Neuronal stem cell (in vitro differentiated cells): Measurements from ENCODE around the gene UBE2E1.

Source experiments
- DNase-seq: peaks from one replicate; pipeline ENCODE4 v3.0.0-alpha.2; 2013; ENCODE audit warnings: low spot score
- H2AFZ ChIP-seq: one replicate; pipeline ENCODE4 v1.6.1; 2013; ENCODE audit warnings: mild to moderate bottlenecking, low read length, inconsistent platforms
- H2AK5ac ChIP-seq: 2 replicates; pipeline ENCODE4 v1.6.1; 2013; ENCODE audit warnings: low read depth, mild to moderate bottlenecking, inconsistent platforms, low read length, moderate library complexity, mixed read lengths
- H2BK120ac ChIP-seq: 2 replicates; pipeline ENCODE4 v1.6.1; 2013; ENCODE audit warnings: low read depth, mild to moderate bottlenecking, inconsistent platforms, low read length, moderate library complexity, mixed read lengths
- H2BK12ac ChIP-seq: one replicate; pipeline ENCODE4 v1.6.1; 2013; ENCODE audit warnings: low read length, inconsistent platforms
- H2BK15ac ChIP-seq: 2 replicates; pipeline ENCODE4 v1.6.1; 2013; ENCODE audit warnings: mild to moderate bottlenecking, low read length, inconsistent platforms, mixed read lengths
- H2BK5ac ChIP-seq: one replicate; pipeline ENCODE4 v1.6.1; 2013; ENCODE audit warnings: inconsistent platforms, mild to moderate bottlenecking, low read length, moderate library complexity
- H3K14ac ChIP-seq: one replicate; pipeline ENCODE4 v1.6.1; 2013; ENCODE audit warnings: low read length, inconsistent platforms
- H3K18ac ChIP-seq: 2 replicates; pipeline ENCODE4 v1.6.1; 2013; ENCODE audit warnings: low read length, inconsistent platforms
- H3K23ac ChIP-seq: 2 replicates; pipeline ENCODE4 v1.6.1; 2013; ENCODE audit warnings: low read depth, mild to moderate bottlenecking, mixed read lengths, low read length, inconsistent platforms; ENCODE audit not compliant: poor library complexity
- H3K27ac ChIP-seq: replicated peaks from 3 replicates; pipeline ENCODE4 v1.5.1; 2013; ENCODE audit warnings: low read length, inconsistent platforms
- H3K27me3 ChIP-seq, 3 experiments: 2 replicates each; pipeline ENCODE4 v1.6.1; 2013; ENCODE audit warnings: low read length in 3 of 3, mild to moderate bottlenecking in 2 of 3, inconsistent platforms in 1 of 3, low read depth in 1 of 3, mixed read lengths in 1 of 3, moderate library complexity in 1 of 3; ENCODE audit not compliant: control insufficient read depth in 3 of 3, insufficient read depth in 3 of 3
- H3K36me3 ChIP-seq, 2 donors: replicated peaks in 1 of 2; 2 replicates each; pipeline ENCODE4 v1.6.1; 2013; ENCODE audit warnings: low read length in 2 of 2; ENCODE audit not compliant: control insufficient read depth in 2 of 2, insufficient read depth in 2 of 2
- H3K4ac ChIP-seq: 2 replicates; pipeline ENCODE4 v1.6.1; 2013; ENCODE audit warnings: inconsistent platforms, mild to moderate bottlenecking, low read length, moderate library complexity
- H3K4me1 ChIP-seq, 2 donors: 1 replicate in 1 of 2; 2 replicates in 1 of 2; pipeline ENCODE4 v1.6.1; 2013; ENCODE audit warnings: low read length in 2 of 2, low read depth in 1 of 2; ENCODE audit not compliant: control insufficient read depth in 2 of 2, insufficient read depth in 1 of 2
- H3K4me2 ChIP-seq: one replicate; pipeline ENCODE4 v1.6.1; 2013; ENCODE audit warnings: mild to moderate bottlenecking, low read length, inconsistent platforms; ENCODE audit not compliant: insufficient read depth, poor library complexity, severe bottlenecking
- H3K4me3 ChIP-seq, 2 donors: 2 replicates each; pipeline ENCODE4 v1.5.1; 2013; ENCODE audit warnings: low read length in 2 of 2, mild to moderate bottlenecking in 2 of 2, inconsistent platforms in 1 of 2, moderate library complexity in 1 of 2
- H3K79me1 ChIP-seq: one replicate; pipeline ENCODE4 v1.6.1; 2013; ENCODE audit warnings: low read depth, mild to moderate bottlenecking, inconsistent platforms, low read length, moderate library complexity
- H3K9ac ChIP-seq: one replicate; pipeline ENCODE4 v1.6.1; 2013; ENCODE audit warnings: mild to moderate bottlenecking, low read depth, low read length, inconsistent platforms; ENCODE audit not compliant: poor library complexity
- H3K9me3 ChIP-seq, 2 donors: replicated peaks in 1 of 2; 2 replicates each; pipeline versions ENCODE3 to v1.6.1; 2013; ENCODE audit warnings: low read length in 2 of 2, mild to moderate bottlenecking in 2 of 2, inconsistent platforms in 1 of 2, low read depth in 1 of 2, mixed read lengths in 1 of 2, moderate library complexity in 1 of 2; ENCODE audit not compliant: control insufficient read depth in 2 of 2, insufficient read depth in 1 of 2
- H4K8ac ChIP-seq: one replicate; pipeline ENCODE4 v1.6.1; 2013; ENCODE audit warnings: low read depth, mild to moderate bottlenecking, inconsistent platforms, low read length, moderate library complexity
- H4K91ac ChIP-seq: one replicate; pipeline ENCODE4 v1.6.1; 2013; ENCODE audit warnings: low read length, low read depth, mild to moderate bottlenecking, inconsistent platforms; ENCODE audit not compliant: poor library complexity
- WGBS, 2 donors: extraction: QIAGEN DNeasy Blood & Tissue Kit; methylation state at CpG; one replicate each; pipeline ENCODE4 v1.1.7; 2013; ENCODE audit warnings: missing lambda C conversion rate in 2 of 2, mixed read lengths in 1 of 2; ENCODE audit not compliant: insufficient read length in 2 of 2, insufficient replicate concordance in 1 of 2; ENCODE audit errors: extremely low coverage in 2 of 2; 5-methylcytosine and 5-hydroxymethylcytosine counted together

UBE2E1 gene

DNA sequence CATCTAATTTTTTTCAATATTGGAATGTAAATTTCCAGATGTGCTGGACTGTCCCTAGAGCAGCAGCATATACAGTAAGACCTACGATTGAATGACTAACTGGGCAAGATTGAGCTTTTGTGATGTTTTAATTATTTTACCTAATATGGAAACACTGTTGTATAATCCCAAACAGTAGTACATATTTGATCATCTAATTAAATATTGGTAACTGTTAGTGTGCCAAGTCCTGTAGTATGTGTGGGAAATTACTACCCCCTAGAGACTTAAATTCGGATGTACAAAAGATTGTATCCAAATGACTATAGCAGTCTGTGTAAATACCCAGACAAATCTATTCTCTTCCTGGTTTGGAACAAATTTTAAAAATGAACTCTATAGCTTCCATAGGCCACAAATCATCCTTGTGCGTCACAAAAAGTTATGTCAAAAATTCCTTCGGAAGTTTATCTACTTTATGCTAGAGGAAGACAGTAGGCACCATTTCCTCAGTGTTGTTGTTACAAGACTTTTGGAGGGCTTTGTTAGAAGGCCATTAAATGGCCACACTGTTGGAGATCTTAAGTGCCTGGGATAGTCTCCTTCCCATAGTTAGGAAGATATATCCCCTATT, 69.5 kb downstream of the UBE2E1 start:
- Histone ChIP-seq H3K79me1 (peaks cover 10% of the 10 kb centered on the region), H3K36me3 (peaks cover 12 to 13% of the 10 kb centered on the region in 2 donors), H3K4me3 (no peak overlapping the region), H3K27ac (no peak overlapping the region), H2BK15ac (no peak overlapping the region), H3K23ac (no peak overlapping the region), H3K4ac (no peak overlapping the region), H4K8ac (no peak overlapping the region), H2AK5ac (no peak overlapping the region), H3K9ac (no peak overlapping the region), H3K14ac (no peak overlapping the region), H3K4me2 (no peak overlapping the region), H3K27me3 (no peaks in the 10 kb centered on the region), H3K9me3 (peaks cover 6 to 20% of the 10 kb centered on the region in 2 donors), H2BK5ac (no peak overlapping the region), H2BK12ac (no peak overlapping the region), H2AFZ (no peak overlapping the region), H2BK120ac (no peak overlapping the region), H3K4me1 (peaks cover 0 to 2% of the 10 kb centered on the region in 2 donors), H4K91ac (no peak overlapping the region), H3K18ac (no peak overlapping the region)
- WGBS, 2 donors = no CpG with 5 or more reads among the region's 4 CpGs
- no peak for DNase-seq

DNA sequence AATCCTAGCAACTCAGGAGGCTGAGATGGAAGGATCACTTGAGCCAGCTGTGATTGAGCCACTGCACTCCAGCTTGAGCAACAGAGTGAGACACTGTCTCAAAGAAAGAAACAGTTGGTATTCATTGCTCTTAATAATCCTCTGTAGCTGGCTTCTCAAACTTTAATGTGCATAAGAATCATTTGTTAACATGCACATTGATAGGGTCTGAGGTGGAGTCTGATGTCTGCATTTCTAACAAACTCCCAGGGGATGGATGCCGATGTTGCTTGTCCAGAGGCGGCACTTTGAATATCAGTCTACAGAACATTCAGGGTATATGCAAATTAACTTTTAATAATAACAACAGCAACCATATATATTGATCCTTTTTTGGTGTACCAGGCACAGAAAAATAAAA, 71.2 kb downstream of the UBE2E1 start:
- Histone ChIP-seq H3K27me3 (no peaks in the 10 kb centered on the region), H3K9me3 (peaks cover 5 to 20% of the 10 kb centered on the region in 2 donors), H2BK15ac (no peak overlapping the region), H2AK5ac (no peak overlapping the region), H2BK5ac (no peak overlapping the region), H4K8ac (no peak overlapping the region), H3K14ac (no peak overlapping the region), H2AFZ (no peak overlapping the region), H4K91ac (no peak overlapping the region), H3K79me1 (peaks cover 9% of the 10 kb centered on the region), H3K4me3 (no peak overlapping the region), H3K27ac (no peak overlapping the region), H2BK12ac (no peak overlapping the region), H3K4me2 (no peak overlapping the region), H3K9ac (no peak overlapping the region), H3K18ac (no peak overlapping the region), H3K4ac (no peak overlapping the region), H3K36me3 (peaks cover 13 to 14% of the 10 kb centered on the region in 2 donors), H2BK120ac (no peak overlapping the region), H3K23ac (no peak overlapping the region), H3K4me1 (no peaks in the 10 kb centered on the region)
- DNase-seq = no peak
- no CpG with 5 or more reads among the region's 2 CpGs for WGBS, 2 donors

DNA sequence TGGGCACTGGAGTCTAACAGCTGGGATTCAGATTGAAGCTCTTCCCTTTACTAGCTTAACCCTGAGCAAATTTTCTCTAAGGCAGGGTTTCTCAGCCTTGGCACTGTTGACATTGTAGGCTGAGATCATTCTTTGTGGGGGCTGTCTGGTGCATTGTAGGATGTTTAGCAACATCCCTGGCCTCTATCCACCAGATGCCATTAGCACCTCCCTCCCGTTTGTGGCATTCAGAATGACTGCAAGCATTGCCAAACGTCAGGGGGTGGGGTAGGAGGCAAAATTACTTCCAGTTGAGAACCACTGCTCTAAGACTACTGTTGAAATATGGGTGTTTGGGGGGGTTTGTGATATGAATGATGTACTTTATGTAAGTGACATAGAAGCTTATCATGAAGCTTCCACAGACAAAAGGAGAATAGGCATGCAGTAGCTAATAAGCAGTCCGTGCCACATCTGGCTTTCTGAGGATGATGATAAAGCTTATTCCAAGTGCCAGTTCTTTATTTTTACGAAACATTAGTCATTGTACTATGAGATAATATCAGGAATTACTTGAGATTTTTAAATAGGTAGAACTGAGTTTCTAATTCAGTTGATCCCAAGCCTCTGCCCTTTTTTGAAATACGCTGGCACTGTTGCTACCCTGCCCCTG, 71.7 kb downstream of the UBE2E1 start:
- Histone ChIP-seq H3K4me2 (no peak overlapping the region), H4K8ac (no peak overlapping the region), H4K91ac (no peak overlapping the region), H3K27me3 (no peaks in the 10 kb centered on the region), H3K23ac (no peak overlapping the region), H3K4me1 (no peaks in the 10 kb centered on the region), H3K9me3 (peaks cover 5 to 20% of the 10 kb centered on the region in 2 donors), H3K79me1 (peaks cover 11% of the 10 kb centered on the region), H2BK12ac (no peak overlapping the region), H2AK5ac (no peak overlapping the region), H2BK120ac (no peak overlapping the region), H3K4ac (no peak overlapping the region), H3K4me3 (no peak overlapping the region), H3K36me3 (peaks cover 13 to 14% of the 10 kb centered on the region in 2 donors), H2AFZ (no peak overlapping the region), H3K9ac (no peak overlapping the region), H3K27ac (no peak overlapping the region), H3K14ac (no peak overlapping the region), H2BK5ac (no peak overlapping the region), H3K18ac (no peak overlapping the region), H2BK15ac (no peak overlapping the region)
- no peak for DNase-seq
- WGBS, 2 donors = no CpG with 5 or more reads among the region's 5 CpGs

DNA sequence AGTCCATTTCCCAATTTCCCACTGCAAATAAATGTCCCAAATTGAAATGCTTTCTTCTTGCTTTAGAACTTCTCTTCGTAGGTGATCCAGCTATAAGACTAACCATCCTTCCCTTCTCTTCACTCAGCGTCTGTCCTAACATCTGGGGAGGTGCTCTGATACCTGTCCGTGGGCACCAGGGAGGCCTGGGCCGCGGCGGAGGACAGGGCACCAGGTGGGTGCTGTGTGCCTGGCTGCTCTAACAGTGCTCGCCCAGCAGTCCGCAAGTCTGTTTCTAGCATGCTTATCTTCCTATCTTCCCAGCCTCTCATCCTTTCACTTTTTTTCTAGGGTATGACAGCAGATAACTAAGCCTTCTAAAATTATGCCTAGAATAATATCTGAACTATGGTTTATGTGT, 73.7 kb downstream of the UBE2E1 start:
- Histone ChIP-seq H3K36me3 (peaks cover 14 to 21% of the 10 kb centered on the region in 2 donors), H3K27ac (no peak overlapping the region)
- no CpG with 5 or more reads among the region's 8 CpGs for WGBS, 2 donors

More for the DNA sequence above, 73.7 kb downstream of the UBE2E1 start:
- H2BK5ac ChIP-seq = no peak overlapping the region
- H2BK15ac ChIP-seq = no peak overlapping the region
- no peak overlapping the region for H3K9ac ChIP-seq
- no peak overlapping the region for H2AK5ac ChIP-seq
- DNase-seq = no peak
- no peak overlapping the region for H2BK120ac ChIP-seq
- H3K4me3 ChIP-seq = no peak overlapping the region
- no peak overlapping the region for H3K4me2 ChIP-seq
- no peaks in the 10 kb centered on the region for H3K27me3 ChIP-seq
- H3K79me1 ChIP-seq = peaks cover 14% of the 10 kb centered on the region
- H3K18ac ChIP-seq = peak overlapping the region; percentile 11
- no peaks in the 10 kb centered on the region for H3K4me1 ChIP-seq
- H3K4ac ChIP-seq = no peak overlapping the region
- no peak overlapping the region for H3K14ac ChIP-seq
- no peak overlapping the region for H2BK12ac ChIP-seq
- peaks cover 5 to 20% of the 10 kb centered on the region in 2 donors for H3K9me3 ChIP-seq
- H2AFZ ChIP-seq = no peak overlapping the region
- no peak overlapping the region for H4K8ac ChIP-seq
- peak overlapping the region; percentile 40 for H3K23ac ChIP-seq
- no peak overlapping the region for H4K91ac ChIP-seq
